Hepatocyte (in vitro differentiated cells): ENCODE measurements around the gene ARFGEF3. TPM values are rescaled to one million over a fixed set of nuclear protein-coding genes. Genes with fewer than 3 reads are reported as not detected.

Experiments
- DNase-seq: peaks from one replicate; pipeline ENCODE4 v3.0.0-alpha.2; 2016; ENCODE audit warnings: low spot score
- H2AFZ ChIP-seq: fragments of 200-600 bp; sonication (generic); 2 replicates; pipeline ENCODE4 v1.6.0; 2016; ENCODE audit warnings: antibody characterized with exemption, mild to moderate bottlenecking
- H3K27ac ChIP-seq: fragments of 200-600 bp; sonication (generic); 2 replicates; pipeline ENCODE4 v1.5.1; 2016; ENCODE audit warnings: mild to moderate bottlenecking
- H3K27me3 ChIP-seq: fragments of 200-600 bp; sonication (generic); 2 replicates; pipeline ENCODE4 v1.6.1; 2016
- H3K36me3 ChIP-seq: fragments of 200-600 bp; sonication (generic); replicated peaks from 2 replicates; pipeline ENCODE4 v1.5.1; 2016; ENCODE audit warnings: low read depth; ENCODE audit not compliant: insufficient read depth
- H3K4me1 ChIP-seq: fragments of 200-600 bp; sonication (generic); 2 replicates; pipeline ENCODE4 v1.5.1; 2016; ENCODE audit warnings: mild to moderate bottlenecking, moderate library complexity; ENCODE audit not compliant: insufficient read depth
- H3K4me2 ChIP-seq: fragments of 200-600 bp; sonication (generic); 2 replicates; pipeline ENCODE4 v1.6.0; 2016
- H3K4me3 ChIP-seq: fragments of 200-600 bp; sonication (generic); 2 replicates; pipeline ENCODE4 v1.5.1; 2016; ENCODE audit warnings: mild to moderate bottlenecking
- H3K79me2 ChIP-seq: fragments of 200-600 bp; sonication (generic); 2 replicates; pipeline ENCODE4 v1.6.0; 2017; ENCODE audit warnings: mild to moderate bottlenecking
- H3K9me2 ChIP-seq: fragments of 200-600 bp; sonication (generic); replicated peaks from 2 replicates; pipeline ENCODE4 v1.6.0; 2017; ENCODE audit warnings: mild to moderate bottlenecking; ENCODE audit not compliant: insufficient read depth
- H3K9me3 ChIP-seq: fragments of 200-600 bp; sonication (generic); 2 replicates; pipeline ENCODE4 v1.5.1; 2016; ENCODE audit warnings: low read depth, mild to moderate bottlenecking
- H4K20me1 ChIP-seq: fragments of 200-600 bp; sonication (generic); 2 replicates; pipeline ENCODE4 v1.6.0; 2016; ENCODE audit warnings: mild to moderate bottlenecking; ENCODE audit not compliant: insufficient read depth, poor library complexity, severe bottlenecking
- EZH2 ChIP-seq: fragments of 200-600 bp; sonication (generic); IDR thresholded peaks from 2 replicates; pipeline ENCODE4 v1.6.1; 2016; ENCODE audit warnings: antibody characterized with exemption, mild to moderate bottlenecking, borderline replicate concordance
- EZH2phosphoT487 ChIP-seq: fragments of 200-600 bp; sonication (generic); IDR thresholded peaks from one replicate; pipeline ENCODE4 v1.6.1; 2018; ENCODE audit warnings: antibody characterized with exemption, mild to moderate bottlenecking, low read depth, moderate library complexity; ENCODE audit not compliant: unreplicated experiment, severe bottlenecking
- WGBS: methylation state at CpG from one replicate; pipeline ENCODE4 v1.1.6; 2016; ENCODE audit warnings: low lambda C conversion rate; ENCODE audit errors: missing lambda C conversion rate; 5-methylcytosine and 5-hydroxymethylcytosine counted together
- polyA plus RNA-seq: library from polyadenylated mRNA; unstranded; fragments of >200 nt; fragmentation: Nextera tagmentation; extraction: Ambion mirVana; gene quantifications from 2 replicates; pipeline ENCODE4 v1.2.1, GENCODE V29; 2016
- total RNA-seq: library from RNA; depleted of rRNA; stranded (reverse); fragments of >200 nt; gene quantifications from 2 replicates; pipeline ENCODE4 v1.2.3, GENCODE V29; 2014
- TF ChIP-seq, protein P1 (sequence below): fragments of 200-600 bp; sonication (generic); IDR thresholded peaks from 2 replicates; pipeline ENCODE4 v1.5.1; 2016; ENCODE audit warnings: antibody characterized with exemption, mild to moderate bottlenecking; ENCODE audit not compliant: poor library complexity

The ARFGEF3 gene
- total and polyA plus RNA-seq, 2 experiments from 2014 or later, result 0.83 to 3.9 TPM

DNA sequence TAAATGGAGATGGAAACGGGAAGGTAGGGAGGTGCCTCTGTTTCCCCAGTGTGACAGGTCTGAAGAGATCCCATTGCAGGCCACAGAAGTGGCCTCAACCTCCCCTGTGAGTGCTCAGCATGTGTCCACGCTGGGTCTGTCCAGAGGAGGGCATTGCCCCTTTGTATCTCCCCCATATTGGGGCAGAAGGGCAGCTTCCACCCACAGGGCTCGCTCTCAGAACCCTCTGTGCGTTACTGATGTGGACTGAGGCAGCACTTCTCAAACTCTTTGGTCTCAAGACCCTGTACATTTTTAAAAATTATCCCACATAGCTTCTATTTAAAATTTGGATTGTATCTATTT lies 22.0 kb downstream of the ARFGEF3 start:
- Histone ChIP-seq H3K36me3 (no peaks in the 10 kb centered on the region), H3K4me2 (no peak overlapping the region), H3K27me3 (no peaks in the 10 kb centered on the region), H3K79me2 (no peaks in the 10 kb centered on the region), H3K27ac (no peak overlapping the region), H4K20me1 (no peaks in the 10 kb centered on the region), H3K4me3 (no peak overlapping the region), H2AFZ (no peak overlapping the region), H3K4me1 (peaks cover 7% of the 10 kb centered on the region), H3K9me2 (no peaks in the 10 kb centered on the region), H3K9me3 (no peaks in the 10 kb centered on the region)
- no peak for TF ChIP-seq EZH2
- TF ChIP-seq EZH2phosphoT487, result no peak
- TF ChIP-seq, protein P1, sequence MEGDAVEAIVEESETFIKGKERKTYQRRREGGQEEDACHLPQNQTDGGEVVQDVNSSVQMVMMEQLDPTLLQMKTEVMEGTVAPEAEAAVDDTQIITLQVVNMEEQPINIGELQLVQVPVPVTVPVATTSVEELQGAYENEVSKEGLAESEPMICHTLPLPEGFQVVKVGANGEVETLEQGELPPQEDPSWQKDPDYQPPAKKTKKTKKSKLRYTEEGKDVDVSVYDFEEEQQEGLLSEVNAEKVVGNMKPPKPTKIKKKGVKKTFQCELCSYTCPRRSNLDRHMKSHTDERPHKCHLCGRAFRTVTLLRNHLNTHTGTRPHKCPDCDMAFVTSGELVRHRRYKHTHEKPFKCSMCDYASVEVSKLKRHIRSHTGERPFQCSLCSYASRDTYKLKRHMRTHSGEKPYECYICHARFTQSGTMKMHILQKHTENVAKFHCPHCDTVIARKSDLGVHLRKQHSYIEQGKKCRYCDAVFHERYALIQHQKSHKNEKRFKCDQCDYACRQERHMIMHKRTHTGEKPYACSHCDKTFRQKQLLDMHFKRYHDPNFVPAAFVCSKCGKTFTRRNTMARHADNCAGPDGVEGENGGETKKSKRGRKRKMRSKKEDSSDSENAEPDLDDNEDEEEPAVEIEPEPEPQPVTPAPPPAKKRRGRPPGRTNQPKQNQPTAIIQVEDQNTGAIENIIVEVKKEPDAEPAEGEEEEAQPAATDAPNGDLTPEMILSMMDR, result no peak
- DNase-seq, result no peak
- WGBS, result 79% methylated on average over 4 of the region's 4 CpGs

- H3K9me2 ChIP-seq, result no peaks in the 10 kb centered on the region
- H3K9me3 ChIP-seq, result no peaks in the 10 kb centered on the region
- peaks cover 11% of the 10 kb centered on the region for H3K4me1 ChIP-seq
- H3K4me3 ChIP-seq, result no peak overlapping the region
- no peak for TF ChIP-seq EZH2
- no peak for TF ChIP-seq EZH2phosphoT487
- TF ChIP-seq, protein P1, result no peak
- no peak overlapping the region for H3K4me2 ChIP-seq
- H2AFZ ChIP-seq, result no peak overlapping the region
- H4K20me1 ChIP-seq, result no peaks in the 10 kb centered on the region
- DNase-seq, result no peak
- no peaks in the 10 kb centered on the region for H3K79me2 ChIP-seq
- no peaks in the 10 kb centered on the region for H3K27me3 ChIP-seq
- no peaks in the 10 kb centered on the region for H3K36me3 ChIP-seq
- H3K27ac ChIP-seq, result no peak overlapping the region
- 90% methylated on average over 3 of the region's 3 CpGs for WGBS
Observed at GRCh38 chr6:138184230-138184629, 22.5 kb downstream of the ARFGEF3 start.

GRCh38 chr6:138187156-138187555 lies 25.4 kb downstream of the ARFGEF3 start:
- no peaks in the 10 kb centered on the region for H3K27me3 ChIP-seq
- H3K27ac ChIP-seq, result no peak overlapping the region
- no peak for DNase-seq
- no peak overlapping the region for H3K4me3 ChIP-seq
- no peaks in the 10 kb centered on the region for H3K79me2 ChIP-seq
- H4K20me1 ChIP-seq, result no peaks in the 10 kb centered on the region
- no peak overlapping the region for H2AFZ ChIP-seq
- 88% methylated on average over 4 of the region's 4 CpGs for WGBS
- TF ChIP-seq, protein P1, result no peak
- no peak for TF ChIP-seq EZH2
- TF ChIP-seq EZH2phosphoT487, result no peak
- H3K4me1 ChIP-seq, result peaks cover 11% of the 10 kb centered on the region
- H3K36me3 ChIP-seq, result no peaks in the 10 kb centered on the region
- H3K9me2 ChIP-seq, result no peaks in the 10 kb centered on the region
- no peaks in the 10 kb centered on the region for H3K9me3 ChIP-seq
- H3K4me2 ChIP-seq, result no peak overlapping the region

DNA sequence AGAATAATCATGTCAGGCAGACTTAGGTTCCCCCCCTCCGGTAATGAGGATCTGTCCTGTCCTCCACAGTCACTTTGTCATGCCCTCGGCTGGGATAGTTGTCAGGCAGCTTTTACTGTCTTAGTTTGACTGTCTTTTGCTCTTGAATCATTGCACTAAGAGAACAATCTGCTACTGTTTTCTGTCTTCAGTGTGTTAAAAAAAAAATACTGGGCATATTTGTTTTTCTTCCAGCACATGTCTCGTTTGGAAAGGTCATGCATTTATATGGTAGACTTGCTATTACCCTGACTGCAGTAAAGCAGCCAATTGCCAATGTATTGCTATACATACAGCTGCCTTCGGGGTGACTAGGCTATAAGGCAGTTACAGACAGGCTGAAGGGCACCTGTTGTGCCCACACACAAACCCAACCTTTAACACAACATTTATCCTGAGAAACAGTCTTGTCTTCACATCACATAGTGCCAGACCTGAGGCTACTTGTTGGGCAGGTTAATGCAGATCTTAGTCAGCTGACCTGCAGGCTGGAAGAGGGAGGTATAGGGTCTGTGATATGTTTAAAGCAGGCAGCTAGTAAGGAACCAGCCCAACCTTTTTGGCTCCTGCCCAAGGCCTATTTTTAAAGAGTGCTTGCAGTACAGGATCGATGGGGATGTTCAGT lies 26.7 kb downstream of the ARFGEF3 start:
- Histone ChIP-seq H3K9me3 (no peaks in the 10 kb centered on the region), H4K20me1 (no peaks in the 10 kb centered on the region), H2AFZ (no peak overlapping the region), H3K27me3 (no peaks in the 10 kb centered on the region), H3K4me1 (peaks cover 11% of the 10 kb centered on the region), H3K4me2 (peak overlapping the region; percentile 30), H3K27ac (no peak overlapping the region), H3K36me3 (no peaks in the 10 kb centered on the region), H3K79me2 (no peaks in the 10 kb centered on the region), H3K9me2 (no peaks in the 10 kb centered on the region), H3K4me3 (no peak overlapping the region)
- 47% methylated on average over 5 of the region's 5 CpGs for WGBS
- DNase-seq, result peak; percentile 10
- TF ChIP-seq EZH2phosphoT487, result no peak
- TF ChIP-seq EZH2, result no peak
- TF ChIP-seq, protein P1, result no peak
